Neuron (in vitro differentiated cells): ENCODE measurements around the gene OR5A1.

ENCODE experiments used
- H2AFZ ChIP-seq: one replicate; pipeline ENCODE4 v1.6.1; 2013; ENCODE audit warnings: low read depth, mild to moderate bottlenecking, inconsistent platforms, low read length, moderate library complexity
- H3K27me3 ChIP-seq: one replicate; pipeline ENCODE4 v1.6.1; 2013; ENCODE audit warnings: low read length; ENCODE audit not compliant: insufficient read depth
- H3K36me3 ChIP-seq: one replicate; pipeline ENCODE4 v1.6.1; 2013; ENCODE audit warnings: low read length; ENCODE audit not compliant: insufficient read depth
- H3K4me1 ChIP-seq: one replicate; pipeline ENCODE4 v1.6.1; 2013; ENCODE audit warnings: low read length; ENCODE audit not compliant: insufficient read depth
- H3K4me3 ChIP-seq: 2 replicates; pipeline ENCODE4 v1.5.1; 2013; ENCODE audit warnings: mild to moderate bottlenecking, low read length, moderate library complexity
- H3K9me3 ChIP-seq: one replicate; pipeline ENCODE4 v1.6.1; 2013; ENCODE audit warnings: low read length

The OR5A1 gene

DNA sequence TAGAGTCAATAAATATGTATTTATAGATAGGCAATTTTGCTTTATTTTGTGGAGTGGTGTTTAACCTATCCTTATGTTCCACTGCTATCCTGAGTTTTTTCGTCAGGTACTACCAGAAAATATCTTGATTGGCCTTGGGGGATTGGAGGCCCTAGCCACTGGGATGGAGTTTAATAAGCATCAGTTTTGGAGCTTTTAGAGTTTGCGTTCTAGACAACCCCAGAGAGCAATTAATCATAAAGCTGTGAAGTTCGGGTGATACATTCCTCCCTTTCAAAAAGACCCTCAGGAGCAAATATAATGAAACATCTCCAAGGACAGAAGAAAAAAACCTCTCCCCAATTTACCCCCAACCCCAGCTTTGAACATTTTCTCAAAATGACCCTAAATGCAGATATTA is at the start of gene OR5A1:
Gene OR5A1, plus strand, starts transcription at position 301 of the 400 bp plus-strand sequence. CDS start 6,700 bp downstream, outside the sequence.
- Histone ChIP-seq H3K9me3 (no peaks in the 10 kb centered on the region), H3K36me3 (no peaks in the 10 kb centered on the region), H2AFZ (no peak within 1 kb of the TSS), H3K4me3 (no peak within 1 kb of the TSS), H3K27me3 (no peaks in the 10 kb centered on the region), H3K4me1 (peaks cover 2% of the 10 kb centered on the region)

DNA sequence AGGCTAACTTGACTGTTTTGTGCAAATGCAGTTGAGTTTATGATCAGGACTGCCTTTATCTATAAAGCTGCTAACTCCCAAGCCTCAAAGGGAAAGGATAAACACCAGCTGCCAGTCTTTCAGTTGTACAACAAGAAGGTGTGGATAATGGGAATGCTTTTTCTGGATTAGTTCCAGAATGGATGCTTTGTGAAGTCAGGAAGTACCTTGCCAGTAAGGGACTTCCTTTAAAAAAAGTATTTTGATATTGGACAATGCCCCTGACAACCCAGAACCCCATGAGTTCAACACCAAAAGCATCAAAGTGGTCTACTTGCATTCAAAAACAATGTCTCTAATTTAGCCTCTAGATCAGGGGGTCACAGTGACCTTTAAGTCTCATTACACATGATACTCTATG is 42.1 kb upstream of the OR5A1 start:
- Histone ChIP-seq H2AFZ (no peak overlapping the region), H3K4me1 (no peaks in the 10 kb centered on the region), H3K36me3 (no peaks in the 10 kb centered on the region), H3K4me3 (no peak overlapping the region), H3K27me3 (no peaks in the 10 kb centered on the region), H3K9me3 (no peaks in the 10 kb centered on the region)

DNA sequence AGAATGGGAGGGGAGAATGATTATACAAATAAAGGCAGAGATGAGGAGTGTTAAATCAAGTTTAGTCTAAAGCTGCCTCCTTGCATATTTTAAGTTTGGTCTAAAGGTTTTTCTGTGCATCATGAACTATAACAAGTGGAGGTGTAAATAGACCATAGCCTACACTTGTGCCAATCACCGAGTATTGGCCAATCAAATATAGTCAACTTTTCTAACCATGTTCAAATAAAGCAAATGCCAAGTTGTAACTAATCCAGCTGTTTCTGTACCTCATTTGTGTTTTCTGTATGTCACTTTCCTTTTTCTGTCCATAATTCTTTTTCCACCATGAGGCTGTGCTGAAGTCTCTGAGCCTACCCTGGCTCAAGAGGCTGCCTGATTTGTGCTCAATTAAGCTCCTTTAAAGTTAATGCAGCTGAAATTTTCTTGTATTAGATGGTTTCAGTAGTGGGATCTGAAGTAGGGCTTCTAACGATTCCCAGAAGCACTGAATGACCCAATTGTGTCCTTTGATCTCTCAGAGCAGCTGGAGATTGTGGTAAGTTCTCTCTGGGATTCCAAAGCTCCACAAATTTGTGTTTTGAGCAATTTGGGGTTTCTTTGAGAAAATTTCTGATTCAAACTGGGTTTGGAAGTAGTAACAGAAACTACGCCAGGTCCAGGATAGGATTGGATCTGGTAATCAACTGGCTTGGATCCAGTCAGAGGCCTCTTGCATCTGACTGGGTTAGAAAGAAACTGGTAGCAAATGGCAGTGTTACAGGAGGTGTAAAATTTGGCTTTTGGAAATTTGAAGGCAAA is 35.6 kb upstream of the OR5A1 start:
- H3K36me3 ChIP-seq: no peaks in the 10 kb centered on the region
- H3K9me3 ChIP-seq: peaks cover 2% of the 10 kb centered on the region
- no peaks in the 10 kb centered on the region for H3K4me1 ChIP-seq
- no peak overlapping the region for H2AFZ ChIP-seq
- H3K4me3 ChIP-seq: no peak overlapping the region
- H3K27me3 ChIP-seq: no peaks in the 10 kb centered on the region

DNA sequence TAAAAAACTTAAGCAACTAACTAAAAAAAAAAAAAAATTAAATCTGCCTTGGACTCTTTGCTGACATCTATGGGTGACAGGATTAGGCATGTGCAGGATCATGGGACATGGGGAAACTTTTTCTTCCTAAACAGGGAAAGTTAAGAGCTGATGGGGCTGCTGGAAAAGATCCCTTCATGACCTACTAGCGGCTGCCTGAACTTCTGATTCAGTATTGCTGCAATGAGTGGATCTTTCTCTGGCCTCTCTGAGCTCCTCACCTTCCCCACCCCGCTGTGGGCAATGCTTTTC is 35.1 kb upstream of the OR5A1 start:
- no peak overlapping the region for H2AFZ ChIP-seq
- H3K9me3 ChIP-seq: peaks cover 2% of the 10 kb centered on the region
- H3K27me3 ChIP-seq: no peaks in the 10 kb centered on the region
- no peaks in the 10 kb centered on the region for H3K4me1 ChIP-seq
- no peak overlapping the region for H3K4me3 ChIP-seq
- no peaks in the 10 kb centered on the region for H3K36me3 ChIP-seq

DNA sequence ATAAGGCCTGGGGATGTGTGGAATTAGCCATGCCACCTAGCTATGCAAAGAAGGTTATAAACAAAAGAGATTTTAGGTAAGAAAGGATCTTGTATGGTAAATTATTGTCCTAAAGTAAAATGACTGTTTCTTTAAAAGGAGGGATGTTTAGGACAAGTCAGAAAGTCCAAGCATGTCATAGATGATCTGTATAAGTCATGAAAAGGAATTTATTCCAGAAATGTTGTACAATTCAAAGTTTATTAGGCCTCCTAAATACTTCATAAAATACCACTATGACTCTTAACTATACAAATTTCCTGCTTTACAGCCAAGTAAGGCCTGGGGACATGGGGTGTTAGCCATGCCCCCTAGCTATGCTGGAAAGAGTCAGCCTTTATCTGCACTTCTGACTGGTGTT is 32.7 kb upstream of the OR5A1 start:
- H3K4me3 ChIP-seq: no peak overlapping the region
- peaks cover 2% of the 10 kb centered on the region for H3K9me3 ChIP-seq
- no peaks in the 10 kb centered on the region for H3K27me3 ChIP-seq
- no peak overlapping the region for H2AFZ ChIP-seq
- no peaks in the 10 kb centered on the region for H3K4me1 ChIP-seq
- no peaks in the 10 kb centered on the region for H3K36me3 ChIP-seq

DNA sequence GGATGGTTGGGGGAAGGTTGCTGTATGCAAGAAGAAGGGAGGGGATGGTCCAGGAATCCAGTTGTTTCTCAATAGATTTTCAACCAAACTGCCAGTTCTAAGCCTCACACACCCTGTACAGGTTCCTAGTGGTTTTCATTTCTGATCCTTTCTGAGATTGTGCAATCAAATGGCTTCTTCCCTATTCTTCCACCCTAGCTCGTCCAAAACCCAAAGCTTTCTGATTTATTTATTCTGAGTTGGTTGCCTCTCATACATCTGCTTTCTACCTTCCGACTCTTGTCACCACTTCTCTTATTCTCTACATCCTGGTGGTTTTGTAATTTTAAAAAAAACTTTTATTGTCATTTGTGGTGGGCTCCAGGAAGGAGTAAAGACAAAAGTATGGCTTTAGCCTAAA is 22.6 kb upstream of the OR5A1 start:
- Histone ChIP-seq H3K36me3 (no peaks in the 10 kb centered on the region), H3K27me3 (peaks cover 2% of the 10 kb centered on the region), H2AFZ (no peak overlapping the region), H3K4me1 (no peaks in the 10 kb centered on the region), H3K9me3 (no peaks in the 10 kb centered on the region), H3K4me3 (no peak overlapping the region)

DNA sequence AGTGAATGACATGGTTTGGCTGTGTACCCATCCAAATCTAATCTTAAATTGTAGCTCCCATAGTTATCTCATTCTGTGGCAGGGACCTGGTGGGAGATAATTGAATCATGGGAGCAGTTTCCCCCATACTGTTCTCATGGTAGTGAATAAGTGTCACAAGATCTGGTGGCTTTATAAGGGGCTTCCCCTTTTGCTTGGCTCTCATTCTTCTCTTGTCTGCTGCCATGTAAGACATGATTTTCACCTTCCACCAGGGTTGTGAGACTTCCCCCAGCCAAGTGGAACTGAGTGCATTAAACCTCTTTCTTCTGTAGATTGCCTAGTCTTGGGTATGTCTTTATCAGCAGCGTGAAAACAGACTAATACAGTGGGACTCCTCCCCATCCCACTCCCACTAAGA is 21.2 kb upstream of the OR5A1 start:
- Histone ChIP-seq H3K4me3 (no peak overlapping the region), H2AFZ (no peak overlapping the region), H3K9me3 (no peaks in the 10 kb centered on the region), H3K27me3 (peaks cover 2% of the 10 kb centered on the region), H3K36me3 (no peaks in the 10 kb centered on the region), H3K4me1 (no peaks in the 10 kb centered on the region)

DNA sequence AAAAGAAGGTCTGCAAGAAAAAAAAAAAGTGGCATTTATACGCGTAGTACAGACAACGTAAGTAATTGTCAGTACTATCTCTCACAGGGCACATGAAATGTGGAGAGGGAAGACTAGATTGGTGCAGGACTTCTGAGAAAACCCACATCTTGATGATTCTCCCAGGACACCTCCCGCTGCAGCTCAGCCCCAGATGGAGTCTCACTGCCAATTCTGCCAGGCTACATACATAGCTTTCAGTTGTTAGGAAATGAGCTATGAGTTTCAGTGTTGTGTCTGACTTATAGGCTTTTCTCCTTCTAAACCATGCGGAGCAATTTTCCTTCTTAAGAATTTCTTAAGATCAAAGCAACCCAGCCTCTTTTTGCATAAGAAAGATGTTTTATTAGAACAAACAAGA is 19.7 kb upstream of the OR5A1 start:
- no peak overlapping the region for H2AFZ ChIP-seq
- H3K27me3 ChIP-seq: peaks cover 2% of the 10 kb centered on the region
- no peaks in the 10 kb centered on the region for H3K9me3 ChIP-seq
- H3K4me1 ChIP-seq: no peaks in the 10 kb centered on the region
- no peak overlapping the region for H3K4me3 ChIP-seq
- H3K36me3 ChIP-seq: no peaks in the 10 kb centered on the region

DNA sequence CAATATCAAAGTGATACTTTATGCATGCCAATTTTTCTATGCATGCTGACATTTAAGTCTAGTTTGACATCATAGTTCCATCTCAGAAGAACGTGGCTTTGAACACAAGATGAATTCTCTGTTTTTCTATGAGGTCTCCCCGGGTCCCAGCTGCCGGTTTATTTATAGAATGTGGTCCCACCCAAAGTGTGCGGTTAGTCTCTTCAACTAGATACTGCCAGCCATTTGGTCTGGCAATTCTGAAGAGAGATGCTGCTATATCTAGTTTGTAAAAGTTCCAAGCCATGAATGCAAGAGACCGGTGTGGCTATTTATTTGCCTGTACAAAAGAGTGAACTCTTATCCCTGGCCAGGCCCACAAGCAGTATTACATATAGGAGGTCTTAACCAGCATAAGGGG is 19.2 kb upstream of the OR5A1 start:
- Histone ChIP-seq H3K36me3 (no peaks in the 10 kb centered on the region), H3K9me3 (no peaks in the 10 kb centered on the region), H3K4me3 (no peak overlapping the region), H2AFZ (no peak overlapping the region), H3K4me1 (no peaks in the 10 kb centered on the region), H3K27me3 (peaks cover 2% of the 10 kb centered on the region)

DNA sequence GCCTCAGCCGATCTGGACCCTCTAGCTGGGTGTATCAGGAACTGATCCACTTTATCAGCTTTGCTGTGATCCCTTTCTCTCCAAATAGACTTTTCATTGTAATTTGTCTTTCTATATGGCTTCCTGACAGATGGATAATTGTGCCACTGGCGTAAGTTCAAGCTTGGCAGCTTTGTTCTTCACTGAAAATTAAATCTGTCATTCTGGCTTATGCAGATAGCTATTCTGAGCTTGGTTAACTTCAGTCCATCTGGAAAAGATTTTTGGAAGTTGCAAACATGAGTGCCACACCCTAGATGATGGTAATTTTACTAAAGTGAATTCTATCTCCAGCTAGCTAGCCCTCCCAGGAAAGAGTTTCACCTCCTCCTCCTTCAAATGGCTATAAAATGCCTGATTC is 18.1 kb upstream of the OR5A1 start:
- H3K4me3 ChIP-seq: no peak overlapping the region
- no peaks in the 10 kb centered on the region for H3K9me3 ChIP-seq
- no peaks in the 10 kb centered on the region for H3K36me3 ChIP-seq
- H3K4me1 ChIP-seq: no peaks in the 10 kb centered on the region
- peaks cover 2% of the 10 kb centered on the region for H3K27me3 ChIP-seq
- H2AFZ ChIP-seq: no peak overlapping the region

DNA sequence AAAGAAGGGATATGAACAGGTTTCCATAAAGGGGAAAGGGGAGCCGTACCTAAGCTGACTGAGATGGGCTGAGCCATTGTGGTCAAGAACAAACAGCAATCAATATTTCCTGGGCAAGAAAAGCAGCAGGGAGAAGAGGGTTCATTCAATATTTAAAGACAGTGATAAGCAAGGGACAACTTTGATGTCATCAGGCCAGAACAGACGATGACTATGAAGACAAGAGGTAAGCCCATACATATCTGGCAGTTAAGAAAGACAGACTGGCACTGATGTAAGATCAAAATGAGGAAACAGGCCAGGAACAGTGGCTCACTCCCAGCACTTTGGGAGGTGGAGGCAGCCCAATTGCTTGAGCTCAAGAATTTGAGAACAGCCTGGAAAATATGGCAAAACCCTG is 12.4 kb upstream of the OR5A1 start:
- Histone ChIP-seq H3K36me3 (no peaks in the 10 kb centered on the region), H3K9me3 (no peaks in the 10 kb centered on the region), H3K4me3 (no peak overlapping the region), H3K4me1 (peaks cover 16% of the 10 kb centered on the region), H2AFZ (no peak overlapping the region), H3K27me3 (no peaks in the 10 kb centered on the region)

DNA sequence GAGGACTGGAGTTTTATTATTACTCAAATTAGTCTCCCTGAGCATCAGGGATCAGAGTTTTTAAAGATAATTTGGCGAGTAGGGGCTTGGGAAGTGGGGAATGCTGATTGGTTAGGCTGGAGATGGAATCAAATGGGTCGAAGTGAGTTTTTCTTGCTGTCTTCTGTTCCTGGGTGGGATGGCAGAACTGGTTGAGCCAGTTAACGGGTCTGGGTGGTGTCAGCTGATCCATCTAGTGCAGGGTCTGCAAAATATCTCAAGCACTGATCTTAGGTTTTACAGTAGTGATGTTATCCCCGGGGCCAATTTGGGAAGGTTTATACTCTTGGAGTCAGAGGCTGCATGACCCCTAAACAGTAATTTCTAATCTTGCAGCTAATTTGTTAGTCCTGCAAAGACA is 11.1 kb upstream of the OR5A1 start:
- Histone ChIP-seq H3K36me3 (no peaks in the 10 kb centered on the region), H3K9me3 (peaks cover 2% of the 10 kb centered on the region), H3K4me3 (no peak overlapping the region), H3K4me1 (peaks cover 16% of the 10 kb centered on the region), H3K27me3 (no peaks in the 10 kb centered on the region), H2AFZ (no peak overlapping the region)

DNA sequence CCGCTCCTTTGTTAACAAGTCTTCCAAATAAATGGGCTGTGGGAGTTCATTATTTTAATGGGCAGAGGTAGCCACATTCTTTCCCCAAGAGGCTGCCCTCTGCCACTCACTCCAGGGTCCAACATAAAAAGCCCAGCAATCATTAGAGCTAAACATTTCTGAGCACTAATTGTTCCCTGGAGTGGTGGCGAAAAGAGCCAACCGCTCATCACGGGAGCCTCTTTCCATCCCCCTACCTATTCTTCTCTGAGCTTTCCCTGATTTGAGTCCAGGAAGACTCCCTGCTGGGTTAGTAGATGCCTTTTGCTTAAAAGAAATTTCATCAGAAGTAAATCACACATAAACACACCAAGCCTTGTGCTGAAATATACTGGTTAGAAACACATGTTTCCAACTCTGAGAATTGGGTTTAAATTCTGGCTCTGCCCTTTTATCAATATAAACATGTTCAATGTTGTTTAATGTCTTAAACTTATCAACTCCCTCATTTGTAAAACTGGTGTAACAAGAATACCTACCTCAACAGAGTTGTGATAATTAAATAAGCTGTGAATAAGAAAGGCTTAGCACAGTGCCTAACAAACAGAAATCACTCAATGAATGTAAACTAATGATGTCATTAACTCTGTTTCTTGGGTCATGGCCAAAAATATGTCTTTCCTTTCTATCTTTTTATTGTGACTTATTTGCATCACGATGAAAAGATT is 9.8 kb upstream of the OR5A1 start, which contains the start of gene OR5A2:
Gene OR5A2, minus strand, starts transcription at position 53 of the 707 bp plus-strand sequence. CDS start 3,460 bp downstream, outside the sequence.
- Histone ChIP-seq H2AFZ (no peak within 1 kb of the TSS), H3K36me3 (no peaks in the 10 kb centered on the region), H3K27me3 (no peaks in the 10 kb centered on the region), H3K9me3 (peaks cover 2% of the 10 kb centered on the region), H3K4me3 (no peak within 1 kb of the TSS), H3K4me1 (peaks cover 16% of the 10 kb centered on the region)

DNA sequence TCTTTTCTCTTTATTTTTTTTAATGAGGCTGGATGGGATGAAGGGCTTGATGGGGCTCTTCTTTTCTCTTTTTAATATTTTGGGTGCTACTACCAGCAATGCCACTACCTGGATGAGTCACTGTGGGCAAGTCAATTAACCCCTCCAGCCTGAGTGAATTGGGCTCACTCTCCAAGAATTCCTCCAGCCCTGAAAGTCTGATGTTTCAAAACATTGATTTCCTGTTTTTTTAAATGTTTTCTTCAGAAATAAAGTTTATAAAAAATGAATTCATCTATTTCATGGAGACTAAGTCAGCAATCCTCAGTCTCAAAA is 9.2 kb upstream of the OR5A1 start:
- Histone ChIP-seq H3K4me3 (no peak overlapping the region), H3K27me3 (no peaks in the 10 kb centered on the region), H3K9me3 (peaks cover 2% of the 10 kb centered on the region), H2AFZ (no peak overlapping the region), H3K4me1 (peaks cover 16% of the 10 kb centered on the region), H3K36me3 (no peaks in the 10 kb centered on the region)
